Uterus (tissue), 2 donors: ENCODE results near the gene GGCX.

Source experiments
- CTCF ChIP-seq, 4 experiments: fragments of 200-600 bp in 2 of 4; fragments of 450-650 bp in 2 of 4; sonication (generic) in 2 of 4; IDR thresholded peaks; one replicate each; pipeline ENCODE4 v1.5.1; 2016 to 2019; ENCODE audit warnings: antibody characterized with exemption in 4 of 4, mild to moderate bottlenecking in 2 of 4, moderate library complexity in 1 of 4
- POLR2A ChIP-seq, 2 donors: fragments of 450-650 bp; IDR thresholded peaks; one replicate each; pipeline ENCODE4 v1.6.1; 2016; ENCODE audit warnings: antibody characterized with exemption in 2 of 2, mild to moderate bottlenecking in 1 of 2, moderate library complexity in 1 of 2

- no peak for TF ChIP-seq CTCF (IDR thresholded peaks at IDR 0.05)
- TF ChIP-seq POLR2A (IDR thresholded peaks at IDR 0.05) = no peak
These were observed 22.5 kb upstream of the GGCX start for GRCh38 chr2:85583667-85584353.
